Spleen (tissue), 7 donors: ENCODE results near the gene FAT1.

Source experiments
- POLR2A ChIP-seq, 3 donors: fragments of 450-650 bp; IDR thresholded peaks; one replicate each; pipeline ENCODE4 v1.5.1; 2017; ENCODE audit warnings: antibody characterized with exemption in 3 of 3, mild to moderate bottlenecking in 1 of 3
- POLR2AphosphoS5 ChIP-seq, 3 donors: sonication (generic); formaldehyde crosslinking; IDR thresholded peaks; one replicate each; pipeline ENCODE4 v1.5.1; 2017; ENCODE audit warnings: antibody characterized with exemption in 3 of 3
- TF ChIP-seq, protein P1 (sequence below), 11 experiments: fragments of 200-600 bp in 7 of 11; fragments of 450-650 bp in 4 of 11; sonication (generic) in 4 of 11; IDR thresholded peaks in 8 of 11; conservative IDR thresholded peaks in 3 of 11; 1 replicate in 7 of 11; 2 replicates in 4 of 11; pipeline versions ENCODE4 v1.4.0 to v1.8.0; 2016 to 2021; ENCODE audit warnings: antibody characterized with exemption in 11 of 11, inconsistent platforms in 4 of 11, mild to moderate bottlenecking in 1 of 11
- donor health status: DM: no; HTN: no; CAD: no; lungs with moderate emphysema.
- donor health status: DM: no; HTN: no; CAD: no.
- donor health status: DM: no; HTN: no; CAD: no.

DNA sequence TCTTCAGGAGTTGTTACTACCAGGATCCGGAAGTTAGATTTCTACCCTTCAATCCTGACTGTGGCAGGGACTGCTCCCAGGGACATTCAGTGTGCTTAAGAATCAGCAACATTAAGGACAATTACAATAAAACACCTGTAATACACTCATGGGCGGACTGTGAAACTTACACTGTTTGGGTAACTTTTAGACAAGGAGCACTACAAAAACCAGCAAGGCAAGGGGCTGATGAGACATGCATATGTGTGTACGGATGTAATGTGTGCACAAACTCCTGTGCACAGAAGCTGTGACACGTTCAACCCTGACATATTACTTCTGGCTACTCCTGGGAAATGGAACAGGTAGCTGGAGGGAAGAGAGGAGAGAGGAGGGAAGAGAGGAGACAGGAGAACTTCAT, 75.8 kb downstream of the FAT1 start:
- TF ChIP-seq, protein P1, sequence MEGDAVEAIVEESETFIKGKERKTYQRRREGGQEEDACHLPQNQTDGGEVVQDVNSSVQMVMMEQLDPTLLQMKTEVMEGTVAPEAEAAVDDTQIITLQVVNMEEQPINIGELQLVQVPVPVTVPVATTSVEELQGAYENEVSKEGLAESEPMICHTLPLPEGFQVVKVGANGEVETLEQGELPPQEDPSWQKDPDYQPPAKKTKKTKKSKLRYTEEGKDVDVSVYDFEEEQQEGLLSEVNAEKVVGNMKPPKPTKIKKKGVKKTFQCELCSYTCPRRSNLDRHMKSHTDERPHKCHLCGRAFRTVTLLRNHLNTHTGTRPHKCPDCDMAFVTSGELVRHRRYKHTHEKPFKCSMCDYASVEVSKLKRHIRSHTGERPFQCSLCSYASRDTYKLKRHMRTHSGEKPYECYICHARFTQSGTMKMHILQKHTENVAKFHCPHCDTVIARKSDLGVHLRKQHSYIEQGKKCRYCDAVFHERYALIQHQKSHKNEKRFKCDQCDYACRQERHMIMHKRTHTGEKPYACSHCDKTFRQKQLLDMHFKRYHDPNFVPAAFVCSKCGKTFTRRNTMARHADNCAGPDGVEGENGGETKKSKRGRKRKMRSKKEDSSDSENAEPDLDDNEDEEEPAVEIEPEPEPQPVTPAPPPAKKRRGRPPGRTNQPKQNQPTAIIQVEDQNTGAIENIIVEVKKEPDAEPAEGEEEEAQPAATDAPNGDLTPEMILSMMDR (IDR thresholded peaks at IDR 0.05 in 8 of 11, conservative IDR thresholded peaks at IDR 0.05 in 3 of 11) = no peak
- TF ChIP-seq POLR2A (IDR thresholded peaks at IDR 0.05) (no peak), POLR2AphosphoS5 (IDR thresholded peaks at IDR 0.05) (no peak)
